Stomach (tissue), 4 donors: Measurements from ENCODE around the gene ZNF513.

Source experiments
- EP300 ChIP-seq: sonication (generic); formaldehyde crosslinking; IDR thresholded peaks from one replicate; pipeline ENCODE4 v1.6.1; 2017; ENCODE audit warnings: antibody characterized with exemption
- POLR2A ChIP-seq, 4 donors: fragments of 450-650 bp; IDR thresholded peaks; one replicate each; pipeline ENCODE4 v1.6.1; 2016; ENCODE audit warnings: antibody characterized with exemption in 4 of 4, control low read depth in 2 of 4, mild to moderate bottlenecking in 1 of 4, moderate library complexity in 1 of 4
- TF ChIP-seq, protein P1 (sequence below), 7 experiments: fragments of 450-650 bp in 4 of 7; fragments of 200-600 bp in 3 of 7; sonication (generic) in 3 of 7; IDR thresholded peaks; one replicate each; pipeline ENCODE4 v1.5.1; 2016 to 2019; ENCODE audit warnings: antibody characterized with exemption in 7 of 7, control low read depth in 2 of 7, mild to moderate bottlenecking in 1 of 7

DNA sequence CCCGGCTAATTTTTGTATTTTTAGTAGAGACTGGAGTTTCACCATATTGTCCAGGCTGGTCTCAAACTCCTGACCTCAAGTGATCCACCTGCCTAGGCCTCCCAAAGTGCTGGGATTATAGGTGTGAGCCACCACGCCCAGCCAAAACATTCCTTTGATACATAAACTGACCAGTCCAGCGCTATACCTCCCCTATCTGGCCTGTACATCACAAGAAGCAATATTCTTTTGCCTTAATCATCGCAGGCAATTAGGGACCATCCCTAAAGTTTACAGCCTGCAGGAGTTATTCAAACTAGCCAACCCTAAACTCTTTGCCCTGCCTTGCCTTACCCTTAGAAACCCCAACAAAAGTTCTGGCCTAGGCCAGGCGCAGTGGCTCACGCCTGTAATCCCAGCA, 35.6 kb upstream of the ZNF513 start:
- TF ChIP-seq, protein P1, sequence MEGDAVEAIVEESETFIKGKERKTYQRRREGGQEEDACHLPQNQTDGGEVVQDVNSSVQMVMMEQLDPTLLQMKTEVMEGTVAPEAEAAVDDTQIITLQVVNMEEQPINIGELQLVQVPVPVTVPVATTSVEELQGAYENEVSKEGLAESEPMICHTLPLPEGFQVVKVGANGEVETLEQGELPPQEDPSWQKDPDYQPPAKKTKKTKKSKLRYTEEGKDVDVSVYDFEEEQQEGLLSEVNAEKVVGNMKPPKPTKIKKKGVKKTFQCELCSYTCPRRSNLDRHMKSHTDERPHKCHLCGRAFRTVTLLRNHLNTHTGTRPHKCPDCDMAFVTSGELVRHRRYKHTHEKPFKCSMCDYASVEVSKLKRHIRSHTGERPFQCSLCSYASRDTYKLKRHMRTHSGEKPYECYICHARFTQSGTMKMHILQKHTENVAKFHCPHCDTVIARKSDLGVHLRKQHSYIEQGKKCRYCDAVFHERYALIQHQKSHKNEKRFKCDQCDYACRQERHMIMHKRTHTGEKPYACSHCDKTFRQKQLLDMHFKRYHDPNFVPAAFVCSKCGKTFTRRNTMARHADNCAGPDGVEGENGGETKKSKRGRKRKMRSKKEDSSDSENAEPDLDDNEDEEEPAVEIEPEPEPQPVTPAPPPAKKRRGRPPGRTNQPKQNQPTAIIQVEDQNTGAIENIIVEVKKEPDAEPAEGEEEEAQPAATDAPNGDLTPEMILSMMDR (IDR thresholded peaks at IDR 0.05), result no peak
- TF ChIP-seq POLR2A (IDR thresholded peaks at IDR 0.05) (no peak), EP300 (no peak)
